ENCODE data around the gene VAV2. TPM values are rescaled to one million over a fixed set of nuclear protein-coding genes. Genes with fewer than 3 reads are reported as not detected.
A peak's percentile ranks its signal among the peaks of the same experiment; 100 is the strongest.

The VAV2 gene
- polyA plus RNA-seq, 1 of the 3 experiments (the other 2 are of a cell fraction) = 14.9 TPM

DNA sequence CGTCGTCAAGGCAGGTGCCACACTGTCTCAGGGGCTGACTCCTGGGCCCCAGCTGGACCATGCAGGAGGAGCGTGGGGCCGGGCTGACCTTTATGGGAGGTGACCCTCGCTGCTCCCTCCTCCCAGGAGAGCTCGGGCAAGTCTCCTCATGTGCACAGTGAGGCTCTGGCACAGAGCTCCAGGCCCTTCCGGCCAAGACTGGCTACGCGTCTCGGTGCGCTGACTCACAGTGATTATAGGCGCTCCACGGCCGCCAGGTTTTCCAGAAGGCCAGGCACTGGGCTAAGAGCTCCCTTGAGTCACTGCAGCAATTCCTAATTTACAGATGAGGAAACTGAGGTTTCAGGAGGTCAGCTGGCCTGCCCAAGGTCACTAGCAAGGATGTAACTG, 47.4 kb downstream of the VAV2 start:
- Histone ChIP-seq H3K79me2 (ENCODE audit: insufficient read depth) (peaks cover 98% of the 10 kb centered on the region), H4K20me1 (ENCODE audit: insufficient read depth) (peaks cover 41% of the 10 kb centered on the region), H3K36me3 (replicated peaks in 1 of 2; ENCODE audit: control insufficient read depth in 1 of 2, insufficient read depth in 2 of 2, low read length in 1 of 2) (no peaks in the 10 kb centered on the region), H3K4me3 (ENCODE audit: low read depth in 2 of 2, low read length in 1 of 2) (no peak overlapping the region), H3K9me2 (no peaks in the 10 kb centered on the region), H3K4me1 (ENCODE audit: control insufficient read depth in 1 of 2, insufficient read depth in 2 of 2, low read depth in 1 of 2, low read length in 1 of 2) (peaks cover 13 to 72% of the 10 kb centered on the region in 2 experiments), H3K9me3 (no peaks in the 10 kb centered on the region), H3F3A (replicated peaks; ENCODE audit: insufficient read depth) (peaks cover 13% of the 10 kb centered on the region), H3K4me2 (peak overlapping the region; percentile 55), H3K9ac (0 out of 2 replicates have a peak overlapping the region, but pooled peaks have one; percentile 2), H2AFZ (ENCODE audit: low read depth) (no peak overlapping the region), H3K27me3 (ENCODE audit: insufficient read depth) (no peaks in the 10 kb centered on the region), H3K27ac (ENCODE audit: low read depth in 2 of 2, low read length in 1 of 2) (peak overlapping the region; percentile 75 to 97)
- POLR2A ChIA-PET = interaction anchor here (1.4 kb wide), 2 partner anchors 49 to 70 kb away, joined by 5 read pairs; no protein-coding TSS in a partner anchor
- 20% methylated on average over 4 of the region's 14 CpGs for WGBS (ENCODE audit: low lambda C conversion rate)
- no peak for DNase-seq
- CTCF ChIA-PET = interaction anchor here (0.7 to 5.3 kb wide), 9 partner anchors 10 to 164 kb away, joined by 3 to 39 read pairs (median 4); no protein-coding TSS in a partner anchor
- TF ChIP-seq RCOR1 (IDR thresholded peaks at IDR 0.05; ENCODE audit: low read length) (0 out of 2 replicates have a peak, but pooled peaks have one; percentile 18), TEAD4 (IDR thresholded peaks at IDR 0.05; ENCODE audit: borderline replicate concordance, insufficient read depth) (no peak), GATA2 (CRISPR knock-in tag; IDR thresholded peaks at IDR 0.05) (no peak), RXRA (IDR thresholded peaks at IDR 0.05; ENCODE audit: borderline replicate concordance, low read depth) (no peak; the same call in 1 of the 2 replicates), TAF1 (IDR thresholded peaks at IDR 0.05; ENCODE audit: borderline replicate concordance, low read depth, low read length) (peak; percentile 44; the same call in 1 of the 2 replicates), POLR2AphosphoS5 (IDR thresholded peaks at IDR 0.05; ENCODE audit: low read depth, low read length) (peak; percentile 19; the same call in 1 of the 2 replicates), EP300 (IDR thresholded peaks at IDR 0.05; ENCODE audit: borderline replicate concordance in 1 of 2, low read depth in 1 of 2, low read length in 1 of 2) (peak in 1 of 2 experiments; percentile 22; a peak in 1 of 4 replicates), TCF12 (IDR thresholded peaks at IDR 0.05) (peak; percentile 64), SIN3A (IDR thresholded peaks at IDR 0.05; ENCODE audit: borderline replicate concordance, low read depth, low read length) (peak; percentile 41; the same call in 1 of the 2 replicates), NRF1 (IDR thresholded peaks at IDR 0.05; ENCODE audit: low read depth, low read length) (no peak), FOXM1 (IDR thresholded peaks at IDR 0.05; ENCODE audit: low read depth) (no peak), YY1 (IDR thresholded peaks at IDR 0.05; ENCODE audit: low read depth) (no peak), SMC3 (IDR thresholded peaks at IDR 0.05; ENCODE audit: low read depth, low read length) (no peak), MXI1 (IDR thresholded peaks at IDR 0.05; ENCODE audit: low read depth, low read length) (no peak), CHD2 (IDR thresholded peaks at IDR 0.05; ENCODE audit: low read length, partially characterized antibody) (no peak), NFIC (IDR thresholded peaks at IDR 0.05; ENCODE audit: borderline replicate concordance) (peak; percentile 73), RFX5 (IDR thresholded peaks at IDR 0.05; ENCODE audit: low read length) (no peak), JUND (IDR thresholded peaks at IDR 0.05) (peak; percentile 83; the same call in 1 of the 2 replicates), FOXJ3 (CRISPR knock-in tag; IDR thresholded peaks at IDR 0.05) (no peak), GABPA (IDR thresholded peaks at IDR 0.05; ENCODE audit: low read depth) (0 out of 2 replicates have a peak, but pooled peaks have one; percentile 17), FOSL2 (IDR thresholded peaks at IDR 0.05; ENCODE audit: borderline replicate concordance, low read depth) (peak; percentile 83), MEF2A (IDR thresholded peaks at IDR 0.05; ENCODE audit: borderline replicate concordance, low read depth) (no peak), ELF1 (IDR thresholded peaks at IDR 0.05) (no peak)
- TF ChIP-seq, protein P1, sequence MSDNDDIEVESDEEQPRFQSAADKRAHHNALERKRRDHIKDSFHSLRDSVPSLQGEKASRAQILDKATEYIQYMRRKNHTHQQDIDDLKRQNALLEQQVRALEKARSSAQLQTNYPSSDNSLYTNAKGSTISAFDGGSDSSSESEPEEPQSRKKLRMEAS (IDR thresholded peaks at IDR 0.05; ENCODE audit: low read depth) = peak; percentile 87
- TF ChIP-seq, protein P2, sequence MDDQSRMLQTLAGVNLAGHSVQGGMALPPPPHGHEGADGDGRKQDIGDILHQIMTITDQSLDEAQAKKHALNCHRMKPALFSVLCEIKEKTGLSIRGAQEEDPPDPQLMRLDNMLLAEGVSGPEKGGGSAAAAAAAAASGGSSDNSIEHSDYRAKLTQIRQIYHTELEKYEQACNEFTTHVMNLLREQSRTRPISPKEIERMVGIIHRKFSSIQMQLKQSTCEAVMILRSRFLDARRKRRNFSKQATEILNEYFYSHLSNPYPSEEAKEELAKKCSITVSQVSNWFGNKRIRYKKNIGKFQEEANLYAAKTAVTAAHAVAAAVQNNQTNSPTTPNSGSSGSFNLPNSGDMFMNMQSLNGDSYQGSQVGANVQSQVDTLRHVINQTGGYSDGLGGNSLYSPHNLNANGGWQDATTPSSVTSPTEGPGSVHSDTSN (IDR thresholded peaks at IDR 0.05) = 0 out of 2 replicates have a peak, but pooled peaks have one; percentile 6
- TF ChIP-seq, protein P3, sequence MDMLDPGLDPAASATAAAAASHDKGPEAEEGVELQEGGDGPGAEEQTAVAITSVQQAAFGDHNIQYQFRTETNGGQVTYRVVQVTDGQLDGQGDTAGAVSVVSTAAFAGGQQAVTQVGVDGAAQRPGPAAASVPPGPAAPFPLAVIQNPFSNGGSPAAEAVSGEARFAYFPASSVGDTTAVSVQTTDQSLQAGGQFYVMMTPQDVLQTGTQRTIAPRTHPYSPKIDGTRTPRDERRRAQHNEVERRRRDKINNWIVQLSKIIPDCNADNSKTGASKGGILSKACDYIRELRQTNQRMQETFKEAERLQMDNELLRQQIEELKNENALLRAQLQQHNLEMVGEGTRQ (IDR thresholded peaks at IDR 0.05; ENCODE audit: borderline replicate concordance, low read depth, low read length) = no peak

Data from SK-N-SH (cell line).